T follicular helper cell (primary cell): ENCODE results near the gene ZNF679.
"Not testable (repeated sequence)": the region's sequence is repeated elsewhere in the genome, so short reads cannot be mapped to it uniquely, and the experiment has no call there.

Source experiments
- DNase-seq: peaks from one replicate; pipeline ENCODE4 v3.0.0-alpha.2; 2020; ENCODE audit warnings: low read depth
- total RNA-seq, 2 experiments: gene quantifications; one replicate each; lab custom pipeline; 2026; lab: John Stamatoyannopoulos, UW

The ZNF679 gene
- total RNA-seq, result 0 reads per million in 2 experiments

- not testable (repeated sequence) for DNase-seq
Observed at GRCh38 chr7:64228174-64228573, at the start of gene ZNF679. Gene ZNF679 (plus strand): TSS chr7:64228474. CDS start chr7:64249118, 20,644 bp downstream.

- DNase-seq, result no peak
Observed at GRCh38 chr7:64180989-64181388, 47.3 kb upstream of the ZNF679 start.

- DNase-seq, result no peak
Observed at GRCh38 chr7:64181586-64181985, 46.7 kb upstream of the ZNF679 start.

- DNase-seq, result no peak
Observed at GRCh38 chr7:64182036-64182790, 46.1 kb upstream of the ZNF679 start.

GRCh38 chr7:64183126-64183742 lies 45.0 kb upstream of the ZNF679 start:
- peak; percentile 11 for DNase-seq

GRCh38 chr7:64183827-64184372 lies 44.4 kb upstream of the ZNF679 start:
- no peak for DNase-seq

- no peak for DNase-seq
Observed at GRCh38 chr7:64184376-64184775, 43.9 kb upstream of the ZNF679 start.

GRCh38 chr7:64187408-64187807 lies 40.9 kb upstream of the ZNF679 start:
- no peak for DNase-seq

- DNase-seq, result no peak
Observed at GRCh38 chr7:64192148-64192704, 36.0 kb upstream of the ZNF679 start.

GRCh38 chr7:64192775-64193174 lies 35.5 kb upstream of the ZNF679 start:
- DNase-seq, result no peak

GRCh38 chr7:64206903-64207302 lies 21.4 kb upstream of the ZNF679 start, which contains the start of gene ZNF735:
Gene ZNF735 (plus strand): TSS chr7:64207203. CDS start chr7:64207203, 0 bp downstream.
- no peak for DNase-seq

- DNase-seq, result not testable (repeated sequence)
Observed at GRCh38 chr7:64219710-64220298, 8.5 kb upstream of the ZNF679 start.

GRCh38 chr7:64223366-64223765 lies 4.9 kb upstream of the ZNF679 start:
- no peak for DNase-seq

GRCh38 chr7:64266341-64266919 lies 38.2 kb downstream of the ZNF679 start:
- no peak for DNase-seq

- DNase-seq, result no peak
Observed at GRCh38 chr7:64277630-64278029, 49.4 kb downstream of the ZNF679 start.

GRCh38 chr7:64294701-64295420 lies 66.6 kb downstream of the ZNF679 start:
- no peak for DNase-seq

- DNase-seq, result not testable (repeated sequence)
Observed at GRCh38 chr7:64297418-64297817, 69.1 kb downstream of the ZNF679 start.

- DNase-seq, result no peak
Observed at GRCh38 chr7:64300641-64301405, 72.5 kb downstream of the ZNF679 start.

- DNase-seq, result peak; percentile 91
Observed at GRCh38 chr7:64307254-64308015, 79.2 kb downstream of the ZNF679 start.

- no peak for DNase-seq
Observed at GRCh38 chr7:64308016-64308270, 79.7 kb downstream of the ZNF679 start.
